Osteoblast (primary cell): ENCODE data around the gene CBX3. TPM values are rescaled to one million over a fixed set of nuclear protein-coding genes. Genes with fewer than 3 reads are reported as not detected.

Experiments
- DNase-seq: peaks from one replicate; pipeline ENCODE4 v3.0.0; 2011; ENCODE audit warnings: low spot score, mixed read lengths; ENCODE audit not compliant: insufficient read length; ENCODE audit errors: missing footprints
- H2AFZ ChIP-seq: 2 replicates; pipeline ENCODE4 v1.6.0; 2011; ENCODE audit warnings: mild to moderate bottlenecking, low read length
- H3K27ac ChIP-seq: 2 replicates; pipeline ENCODE4 v1.5.1; 2011; ENCODE audit warnings: mild to moderate bottlenecking, low read depth, low read length, moderate library complexity
- H3K27me3 ChIP-seq: 2 replicates; pipeline ENCODE4 v1.6.0; 2012; ENCODE audit warnings: mild to moderate bottlenecking, control low read depth, inconsistent platforms, low read length, moderate library complexity; ENCODE audit not compliant: insufficient read depth
- H3K36me3 ChIP-seq: 2 replicates; pipeline ENCODE4 v1.5.1; 2011; ENCODE audit warnings: mild to moderate bottlenecking, low read length, control low read depth, moderate library complexity; ENCODE audit not compliant: insufficient read depth
- H3K4me1 ChIP-seq: 2 replicates; pipeline ENCODE4 v1.5.1; 2011; ENCODE audit warnings: mild to moderate bottlenecking, low read length, control low read depth, moderate library complexity; ENCODE audit not compliant: insufficient read depth
- H3K4me2 ChIP-seq: 2 replicates; pipeline ENCODE4 v1.6.0; 2011; ENCODE audit warnings: mild to moderate bottlenecking, low read length; ENCODE audit not compliant: insufficient read depth
- H3K4me3 ChIP-seq: fragments of 200-600 bp; sonication (generic); 3 replicates; pipeline ENCODE4 v1.5.1; 2012; ENCODE audit warnings: mild to moderate bottlenecking, low read length, inconsistent platforms; ENCODE audit not compliant: insufficient read depth
- H3K79me2 ChIP-seq: 2 replicates; pipeline ENCODE4 v1.6.0; 2012; ENCODE audit warnings: mild to moderate bottlenecking, low read length, control low read depth, inconsistent platforms; ENCODE audit not compliant: insufficient read depth
- H3K9me3 ChIP-seq: 2 replicates; pipeline ENCODE4 v1.5.1; 2011; ENCODE audit warnings: low read depth, low read length, control low read depth
- H4K20me1 ChIP-seq: 2 replicates; pipeline ENCODE4 v1.6.0; 2012; ENCODE audit warnings: mild to moderate bottlenecking, low read length, control low read depth; ENCODE audit not compliant: insufficient read depth
- CTCF ChIP-seq: IDR thresholded peaks from 2 replicates; pipeline ENCODE4 v1.5.1; 2011; ENCODE audit warnings: mild to moderate bottlenecking, low read depth, low read length, moderate library complexity; ENCODE audit errors: extremely low read depth
- total RNA-seq: library from RNA; depleted of rRNA; stranded (reverse); fragments of >200 nt; gene quantifications from 2 replicates; pipeline ENCODE4 v1.2.3, GENCODE V29; 2012

Gene CBX3
- total RNA-seq, 1 donor: 142 TPM

- Histone ChIP-seq H3K79me2 (no peaks in the 10 kb centered on the region), H3K4me1 (peaks cover 17% of the 10 kb centered on the region), H3K4me2 (no peak overlapping the region), H3K4me3 (no peak overlapping the region), H3K9me3 (no peaks in the 10 kb centered on the region), H3K36me3 (no peaks in the 10 kb centered on the region), H3K27me3 (peaks cover 29% of the 10 kb centered on the region), H3K27ac (no peak overlapping the region), H2AFZ (peak overlapping the region; percentile 7), H4K20me1 (no peaks in the 10 kb centered on the region)
- TF ChIP-seq CTCF: no peak
- DNase-seq: peak; percentile 81
These were observed 47.4 kb upstream of the CBX3 start for GRCh38 chr7:26153823-26154783.

GRCh38 chr7:26155531-26156375 lies 45.8 kb upstream of the CBX3 start:
- Histone ChIP-seq H3K79me2 (no peaks in the 10 kb centered on the region), H3K4me2 (peak overlapping the region; percentile 73), H4K20me1 (no peaks in the 10 kb centered on the region), H3K4me1 (peaks cover 17% of the 10 kb centered on the region), H2AFZ (no peak overlapping the region), H3K4me3 (peak overlapping the region; percentile 45), H3K36me3 (no peaks in the 10 kb centered on the region), H3K27me3 (peaks cover 19% of the 10 kb centered on the region), H3K27ac (peak overlapping the region; percentile 49), H3K9me3 (no peaks in the 10 kb centered on the region)
- DNase-seq: peak; percentile 69
- TF ChIP-seq CTCF: no peak

- Histone ChIP-seq H3K36me3 (no peaks in the 10 kb centered on the region), H3K4me3 (peak overlapping the region; percentile 45), H4K20me1 (no peaks in the 10 kb centered on the region), H3K9me3 (no peaks in the 10 kb centered on the region), H3K4me1 (peaks cover 17% of the 10 kb centered on the region), H3K27me3 (peaks cover 11% of the 10 kb centered on the region), H3K27ac (peak overlapping the region; percentile 49), H3K79me2 (no peaks in the 10 kb centered on the region), H3K4me2 (peak overlapping the region; percentile 73), H2AFZ (no peak overlapping the region)
- DNase-seq: peak; percentile 83
- no peak for TF ChIP-seq CTCF
These were observed 44.8 kb upstream of the CBX3 start for GRCh38 chr7:26156451-26157420.
